HG02678 (cell line): ENCODE data around the gene ECT2.
"Not testable (repeated sequence)": the region's sequence is repeated elsewhere in the genome, so short reads cannot be mapped to it uniquely, and the experiment has no call there.

Source experiments
- ATAC-seq: cut with Tn5 transposase; IDR thresholded peaks from one replicate; pipeline ENCODE4 v1.9.1; 2021; ENCODE audit warnings: mild to moderate bottlenecking, moderate library complexity; ENCODE audit not compliant: unreplicated experiment

ECT2 gene

GRCh38 chr3:172750368-172751174 lies at the start of gene ECT2:
Gene ECT2, plus strand, starts transcription at chr3:172750726. Its CDS starts 3,805 bp downstream, at chr3:172754531.
- ATAC-seq, result peak; percentile 95

GRCh38 chr3:172700936-172701455 lies 49.5 kb upstream of the ECT2 start:
- no peak for ATAC-seq

GRCh38 chr3:172701751-172702150 lies 48.8 kb upstream of the ECT2 start:
- no peak for ATAC-seq

GRCh38 chr3:172702256-172702655 lies 48.3 kb upstream of the ECT2 start:
- no peak for ATAC-seq

- ATAC-seq, result not testable (repeated sequence)
These were observed 47.8 kb upstream of the ECT2 start for GRCh38 chr3:172702731-172703130.

- no peak for ATAC-seq
These were observed 46.5 kb upstream of the ECT2 start for GRCh38 chr3:172704001-172704400.

GRCh38 chr3:172705170-172705569 lies 45.4 kb upstream of the ECT2 start:
- no peak for ATAC-seq

GRCh38 chr3:172707030-172707429 lies 43.5 kb upstream of the ECT2 start:
- ATAC-seq, result no peak

GRCh38 chr3:172707967-172708366 lies 42.6 kb upstream of the ECT2 start:
- no peak for ATAC-seq

GRCh38 chr3:172708921-172709773 lies 41.4 kb upstream of the ECT2 start:
- no peak for ATAC-seq

- peak; percentile 1 for ATAC-seq
These were observed 40.5 kb upstream of the ECT2 start for GRCh38 chr3:172709774-172710663.

GRCh38 chr3:172710664-172711453 lies 39.7 kb upstream of the ECT2 start, which contains the start of gene NCEH1:
Gene NCEH1, minus strand, starts transcription at chr3:172711067. Its CDS starts 83 bp downstream, at chr3:172710984.
- ATAC-seq, result peak; percentile 100

- peak; percentile 1 for ATAC-seq
These were observed 39.1 kb upstream of the ECT2 start for GRCh38 chr3:172711454-172711795.

GRCh38 chr3:172713316-172713715 lies 37.2 kb upstream of the ECT2 start:
- ATAC-seq, result no peak

GRCh38 chr3:172716476-172716875 lies 34.0 kb upstream of the ECT2 start:
- no peak for ATAC-seq

GRCh38 chr3:172717493-172718088 lies 32.9 kb upstream of the ECT2 start:
- no peak for ATAC-seq

- not testable (repeated sequence) for ATAC-seq
These were observed 27.9 kb upstream of the ECT2 start for GRCh38 chr3:172722536-172723040.

- ATAC-seq, result no peak
These were observed 24.1 kb upstream of the ECT2 start for GRCh38 chr3:172726380-172726779.

- no peak for ATAC-seq
These were observed 15.5 kb upstream of the ECT2 start for GRCh38 chr3:172735014-172735413.
